ENCODE data around the gene SUN1. TPM values are rescaled to one million over a fixed set of nuclear protein-coding genes. Genes with fewer than 3 reads are reported as not detected.
A peak's percentile ranks its signal among the peaks of the same experiment; 100 is the strongest.

Gene SUN1
- total and polyA plus RNA-seq, 2 donors from 2014 or later = 40.4 to 168 TPM

GRCh38 chr7:915291-916218 is 83.3 kb downstream of the SUN1 start:
- H3K27ac ChIP-seq (ENCODE audit: low read depth in 2 of 2, low read length in 2 of 2) = peak overlapping the region in 1 of 2 donors; percentile 32
- H3K36me3 ChIP-seq (ENCODE audit: control insufficient read depth in 2 of 3, insufficient read depth in 3 of 3, low read length in 3 of 3) = no peaks in the 10 kb centered on the region
- intact Hi-C loops (cut with DNase I) = no loop called here
- H3K4me3 ChIP-seq (ENCODE audit: low read length in 3 of 3) = no peak overlapping the region
- DNase-seq (peak in 1 of 5 donors; percentile 74), FAIRE-seq (no peak)
- H3K27me3 ChIP-seq (ENCODE audit: control insufficient read depth, insufficient read depth, low read length) = no peaks in the 10 kb centered on the region
- peaks cover 0 to 10% (median 5%) of the 10 kb centered on the region in 3 donors for H3K4me1 ChIP-seq (ENCODE audit: control insufficient read depth in 2 of 3, insufficient read depth in 2 of 3, low read depth in 1 of 3, low read length in 3 of 3)
- no peak overlapping the region for H3K9ac ChIP-seq (ENCODE audit: low read length in 3 of 3)
- TF ChIP-seq CTCF (IDR thresholded peaks at IDR 0.05; ENCODE audit: borderline replicate concordance, extremely low read depth, insufficient read depth) = no peak
- no peaks in the 10 kb centered on the region for H3K9me3 ChIP-seq (ENCODE audit: control insufficient read depth in 2 of 3, insufficient read depth in 1 of 3, low read length in 3 of 3)

GRCh38 chr7:916291-916941 is 84.1 kb downstream of the SUN1 start:
- Histone ChIP-seq H3K36me3 (ENCODE audit: control insufficient read depth in 2 of 3, insufficient read depth in 3 of 3, low read length in 3 of 3) (no peaks in the 10 kb centered on the region), H3K27ac (ENCODE audit: low read depth in 2 of 2, low read length in 2 of 2) (no peak overlapping the region), H3K4me1 (ENCODE audit: control insufficient read depth in 2 of 3, insufficient read depth in 2 of 3, low read depth in 1 of 3, low read length in 3 of 3) (peaks cover 0 to 10% (median 5%) of the 10 kb centered on the region in 3 donors), H3K9me3 (ENCODE audit: control insufficient read depth in 2 of 3, insufficient read depth in 1 of 3, low read length in 3 of 3) (no peaks in the 10 kb centered on the region), H3K9ac (ENCODE audit: low read length in 3 of 3) (no peak overlapping the region), H3K27me3 (ENCODE audit: control insufficient read depth, insufficient read depth, low read length) (no peaks in the 10 kb centered on the region), H3K4me3 (ENCODE audit: low read length in 3 of 3) (no peak overlapping the region)
- DNase-seq (peak in 2 of 5 donors; percentile 76), FAIRE-seq (no peak)
- no peak for TF ChIP-seq CTCF (IDR thresholded peaks at IDR 0.05; ENCODE audit: borderline replicate concordance, extremely low read depth, insufficient read depth)
- intact Hi-C loops (cut with DNase I) = no loop called here

- intact Hi-C loops (cut with DNase I) = no loop called here
- Histone ChIP-seq H3K9me3 (ENCODE audit: control insufficient read depth in 2 of 3, insufficient read depth in 1 of 3, low read length in 3 of 3) (no peaks in the 10 kb centered on the region), H3K36me3 (ENCODE audit: control insufficient read depth in 2 of 3, insufficient read depth in 3 of 3, low read length in 3 of 3) (no peaks in the 10 kb centered on the region), H3K4me1 (ENCODE audit: control insufficient read depth in 2 of 3, insufficient read depth in 2 of 3, low read depth in 1 of 3, low read length in 3 of 3) (peaks cover 0 to 10% (median 5%) of the 10 kb centered on the region in 3 donors), H3K27ac (ENCODE audit: low read depth in 2 of 2, low read length in 2 of 2) (no peak overlapping the region), H3K9ac (ENCODE audit: low read length in 3 of 3) (no peak overlapping the region), H3K27me3 (ENCODE audit: control insufficient read depth, insufficient read depth, low read length) (no peaks in the 10 kb centered on the region), H3K4me3 (ENCODE audit: low read length in 3 of 3) (no peak overlapping the region)
- no peak for TF ChIP-seq CTCF (IDR thresholded peaks at IDR 0.05; ENCODE audit: borderline replicate concordance, extremely low read depth, insufficient read depth)
- DNase-seq (peak in 2 of 5 donors; percentile 31 to 45), FAIRE-seq (no peak)
Observed at GRCh38 chr7:917255-918117, 85.2 kb downstream of the SUN1 start.

Measured in kidney (tissue), 14 donors.